Esophagus muscularis mucosa (tissue), 3 donors: Measurements from ENCODE around the gene HSPA1L.

Source experiments
- EP300 ChIP-seq: sonication (generic); formaldehyde crosslinking; IDR thresholded peaks from one replicate; pipeline ENCODE4 v1.6.1; 2017; ENCODE audit warnings: antibody characterized with exemption
- TF ChIP-seq, protein P1 (sequence below), 3 experiments: fragments of 200-600 bp in 2 of 3; fragments of 450-650 bp in 1 of 3; sonication (generic) in 2 of 3; IDR thresholded peaks; one replicate each; pipeline ENCODE4 v1.5.1; 2017 to 2019; ENCODE audit warnings: antibody characterized with exemption in 3 of 3, mild to moderate bottlenecking in 2 of 3, moderate library complexity in 1 of 3

DNA sequence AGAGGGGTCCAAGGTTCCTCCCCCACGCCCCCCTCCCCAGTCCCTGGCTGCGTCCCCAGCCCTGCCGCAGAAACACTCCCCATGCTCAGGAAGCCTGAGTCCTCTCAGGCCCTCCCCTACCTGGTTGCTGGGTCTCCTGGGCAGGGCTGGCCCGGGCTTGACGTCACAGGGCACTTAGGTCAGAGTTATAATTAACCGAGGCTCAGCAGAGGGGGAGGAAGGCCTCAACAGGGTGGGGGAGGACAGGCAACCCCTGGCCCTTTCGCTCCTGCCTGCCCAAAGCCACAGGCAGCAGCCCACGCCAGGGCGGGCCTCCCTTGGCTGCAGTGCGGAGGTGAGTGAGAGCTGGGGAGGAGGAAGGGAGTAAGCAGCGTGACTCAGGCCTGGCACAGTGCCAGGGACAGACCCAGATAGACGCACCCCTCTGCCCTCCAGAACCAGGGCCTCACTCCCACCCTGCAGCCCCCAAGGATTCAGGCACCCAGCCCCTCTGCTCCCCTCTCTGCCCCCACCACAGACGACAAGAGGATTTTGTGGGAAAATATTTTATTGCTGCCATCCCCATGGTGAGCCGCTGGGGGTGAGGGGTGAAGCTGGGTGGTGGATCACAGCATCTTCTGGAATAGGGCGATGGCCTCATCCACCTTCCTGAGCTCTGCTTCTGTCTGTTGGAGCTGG, 38.0 kb downstream of the HSPA1L start, which contains the start of gene VWA7:
- TF ChIP-seq, protein P1, sequence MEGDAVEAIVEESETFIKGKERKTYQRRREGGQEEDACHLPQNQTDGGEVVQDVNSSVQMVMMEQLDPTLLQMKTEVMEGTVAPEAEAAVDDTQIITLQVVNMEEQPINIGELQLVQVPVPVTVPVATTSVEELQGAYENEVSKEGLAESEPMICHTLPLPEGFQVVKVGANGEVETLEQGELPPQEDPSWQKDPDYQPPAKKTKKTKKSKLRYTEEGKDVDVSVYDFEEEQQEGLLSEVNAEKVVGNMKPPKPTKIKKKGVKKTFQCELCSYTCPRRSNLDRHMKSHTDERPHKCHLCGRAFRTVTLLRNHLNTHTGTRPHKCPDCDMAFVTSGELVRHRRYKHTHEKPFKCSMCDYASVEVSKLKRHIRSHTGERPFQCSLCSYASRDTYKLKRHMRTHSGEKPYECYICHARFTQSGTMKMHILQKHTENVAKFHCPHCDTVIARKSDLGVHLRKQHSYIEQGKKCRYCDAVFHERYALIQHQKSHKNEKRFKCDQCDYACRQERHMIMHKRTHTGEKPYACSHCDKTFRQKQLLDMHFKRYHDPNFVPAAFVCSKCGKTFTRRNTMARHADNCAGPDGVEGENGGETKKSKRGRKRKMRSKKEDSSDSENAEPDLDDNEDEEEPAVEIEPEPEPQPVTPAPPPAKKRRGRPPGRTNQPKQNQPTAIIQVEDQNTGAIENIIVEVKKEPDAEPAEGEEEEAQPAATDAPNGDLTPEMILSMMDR (IDR thresholded peaks at IDR 0.05): no peak
- no peak for TF ChIP-seq EP300
